Natural killer cell (primary cell): Measurements from ENCODE around the gene SLC19A2. TPM values are rescaled to one million over a fixed set of nuclear protein-coding genes. Genes with fewer than 3 reads are reported as not detected.

Source experiments
- ATAC-seq, 3 donors: fragments of 150-1000 bp in 2 of 3; fragments of 200-7000 bp in 1 of 3; cut with Tn5 transposase; 1 replicate in 1 of 3; 2 replicates in 2 of 3; pipeline ENCODE4 v1.10.0; 2021; ENCODE audit warnings: mild to moderate bottlenecking in 2 of 3, moderate library complexity in 2 of 3
- DNase-seq, 2 donors: peaks; one replicate each; pipeline versions ENCODE4 v3.0.0 to v3.0.0-alpha.2; 2013 to 2021; ENCODE audit warnings: mixed read lengths in 1 of 2
- H3K27ac ChIP-seq: one replicate; pipeline ENCODE4 v1.5.1; 2013; ENCODE audit warnings: mild to moderate bottlenecking, low read length
- H3K27me3 ChIP-seq: one replicate; pipeline ENCODE4 v1.6.1; 2013; ENCODE audit warnings: low read length; ENCODE audit not compliant: control insufficient read depth, insufficient read depth
- H3K36me3 ChIP-seq: one replicate; pipeline ENCODE4 v1.6.1; 2013; ENCODE audit warnings: low read length; ENCODE audit not compliant: control insufficient read depth, insufficient read depth
- H3K4me1 ChIP-seq: one replicate; pipeline ENCODE4 v1.6.1; 2013; ENCODE audit warnings: low read length; ENCODE audit not compliant: control insufficient read depth, insufficient read depth
- H3K4me3 ChIP-seq: one replicate; pipeline ENCODE4 v1.5.1; 2013; ENCODE audit warnings: low read length
- H3K9me3 ChIP-seq: one replicate; pipeline ENCODE4 v1.6.1; 2013; ENCODE audit warnings: low read length; ENCODE audit not compliant: control insufficient read depth, insufficient read depth
- H3K27ac Mint-ChIP-seq, 2 donors: one replicate each; pipeline ENCODE4 v1.8.0; 2022; ENCODE audit warnings: mild to moderate bottlenecking in 2 of 2, mixed read lengths in 2 of 2, moderate library complexity in 1 of 2
- H3K27me3 Mint-ChIP-seq, 2 donors: one replicate each; pipeline ENCODE4 v1.8.0; 2022; ENCODE audit warnings: low read depth in 2 of 2, mixed read lengths in 2 of 2
- H3K36me3 Mint-ChIP-seq: one replicate; pipeline ENCODE4 v1.8.0; 2022; ENCODE audit warnings: mixed read lengths
- H3K4me1 Mint-ChIP-seq, 2 donors: one replicate each; pipeline ENCODE4 v1.8.0; 2022; ENCODE audit warnings: mixed read lengths in 2 of 2
- H3K4me3 Mint-ChIP-seq: one replicate; pipeline ENCODE4 v1.8.0; 2022; ENCODE audit warnings: mild to moderate bottlenecking, moderate library complexity, mixed read lengths
- H3K9me3 Mint-ChIP-seq, 2 donors: one replicate each; pipeline ENCODE4 v1.8.0; 2022; ENCODE audit warnings: mixed read lengths in 2 of 2
- CTCF ChIP-seq: fragments of 200-600 bp; IDR thresholded peaks from one replicate; pipeline ENCODE4 v1.8.0; 2022; ENCODE audit warnings: antibody characterized with exemption
- WGBS: methylation state at CpG from one replicate; pipeline ENCODE4 v1.1.7; 2013; ENCODE audit warnings: missing lambda C conversion rate; ENCODE audit not compliant: insufficient coverage; 5-methylcytosine and 5-hydroxymethylcytosine counted together
- intact Hi-C: fragments of 100-400 bp; cut with micrococcal nuclease; formaldehyde crosslinking; loops from one replicate; pipeline ENCODE4 v1.14.2; 2022
- total RNA-seq, 4 donors: library from RNA; stranded (reverse); fragments of 120-200 nt in 1 of 4; gene quantifications; one replicate each; pipeline versions ENCODE4 v1.2.3 to v1.2.4, GENCODE V29; 2013 to 2022

SLC19A2 gene
- total RNA-seq, 3 donors from 2014 or later (not counting 1 experiment from before 2014, with no cell fraction given): 5.0 to 6.3 (median 5.3) TPM

- ATAC-seq: peak; percentile 55 to 80 (median 65)
- Mint-ChIP-seq H3K36me3 (peaks cover 14% of the 10 kb centered on the region), H3K4me1 (peaks cover 9 to 10% of the 10 kb centered on the region in 2 donors), H3K27me3 (peaks cover 63 to 91% of the 10 kb centered on the region in 2 donors), H3K4me3 (peak within 1 kb of the TSS; percentile 93), H3K27ac (peak within 1 kb of the TSS in 1 of 2 donors; percentile 87), H3K9me3 (peaks cover 0 to 2% of the 10 kb centered on the region in 2 donors)
- WGBS: 1% methylated on average over 29 of the region's 29 CpGs
- H3K36me3 ChIP-seq: no peaks in the 10 kb centered on the region
- peak in 1 of 2 donors; percentile 76 for DNase-seq
- H3K4me3 ChIP-seq: peak within 1 kb of the TSS; percentile 23
- TF ChIP-seq CTCF: no peak
- peaks cover 7% of the 10 kb centered on the region for H3K4me1 ChIP-seq
- peaks cover 41% of the 10 kb centered on the region for H3K27me3 ChIP-seq
- intact Hi-C loops: no loop called here
- no peaks in the 10 kb centered on the region for H3K9me3 ChIP-seq
- no peak within 1 kb of the TSS for H3K27ac ChIP-seq
Observed at GRCh38 chr1:169427081-169427641, 58.6 kb downstream of the SLC19A2 start, which contains the start of gene CCDC181. Gene CCDC181 (minus strand): TSS chr1:169427474. CDS start chr1:169424927, 2,547 bp downstream.

DNA sequence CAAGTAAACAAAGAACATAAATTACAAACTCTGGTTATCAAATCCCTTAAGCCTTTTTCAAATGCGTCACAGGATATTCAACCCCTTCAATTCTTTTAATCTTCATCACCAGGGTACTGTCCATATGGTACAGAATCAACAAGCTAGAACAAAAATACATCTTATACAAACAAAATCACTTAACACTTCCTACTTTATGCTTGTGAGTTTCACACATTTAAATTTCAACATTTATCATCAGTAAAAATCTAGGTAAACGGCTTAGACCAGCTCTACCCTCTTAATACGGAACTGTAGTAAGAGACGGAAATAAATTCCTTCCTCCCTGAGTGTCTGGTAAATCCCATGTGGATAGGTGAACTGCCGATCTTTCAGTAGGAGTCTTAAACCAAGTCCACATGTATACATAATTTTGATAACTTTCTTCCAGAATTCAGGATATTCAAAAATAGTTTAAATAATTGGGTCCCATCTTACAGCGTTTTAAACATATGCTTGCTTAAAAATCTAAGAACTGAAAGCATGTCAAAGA lies 59.5 kb downstream of the SLC19A2 start:
- H3K9me3 Mint-ChIP-seq: peaks cover 0 to 2% of the 10 kb centered on the region in 2 donors
- no peak overlapping the region for H3K4me3 Mint-ChIP-seq
- no peaks in the 10 kb centered on the region for H3K9me3 ChIP-seq
- peaks cover 67 to 91% of the 10 kb centered on the region in 2 donors for H3K27me3 Mint-ChIP-seq
- peaks cover 9 to 10% of the 10 kb centered on the region in 2 donors for H3K4me1 Mint-ChIP-seq
- no peak for ATAC-seq
- TF ChIP-seq CTCF: no peak
- H3K27me3 ChIP-seq: peaks cover 40% of the 10 kb centered on the region
- 93% methylated on average over 4 of the region's 6 CpGs for WGBS
- H3K36me3 Mint-ChIP-seq: peaks cover 7% of the 10 kb centered on the region
- H3K4me1 ChIP-seq: peaks cover 7% of the 10 kb centered on the region
- no peak overlapping the region for H3K27ac Mint-ChIP-seq
- H3K4me3 ChIP-seq: no peak overlapping the region
- no peak overlapping the region for H3K27ac ChIP-seq
- no peaks in the 10 kb centered on the region for H3K36me3 ChIP-seq
- intact Hi-C loops: no loop called here
- DNase-seq: no peak

- H3K9me3 ChIP-seq: no peaks in the 10 kb centered on the region
- H3K27me3 ChIP-seq: peaks cover 24% of the 10 kb centered on the region
- TF ChIP-seq CTCF: no peak
- H3K36me3 ChIP-seq: no peaks in the 10 kb centered on the region
- ATAC-seq (no peak), DNase-seq (no peak)
- no peak overlapping the region for H3K4me3 ChIP-seq
- H3K27me3 Mint-ChIP-seq: peaks cover 35 to 48% of the 10 kb centered on the region in 2 donors
- intact Hi-C loops: no loop called here
- peaks cover 7% of the 10 kb centered on the region for H3K36me3 Mint-ChIP-seq
- 93% methylated on average over 5 of the region's 5 CpGs for WGBS
- H3K27ac ChIP-seq: no peak overlapping the region
- no peaks in the 10 kb centered on the region for H3K9me3 Mint-ChIP-seq
- H3K4me1 ChIP-seq: no peaks in the 10 kb centered on the region
- H3K4me1 Mint-ChIP-seq: no peaks in the 10 kb centered on the region
- H3K4me3 Mint-ChIP-seq: no peak overlapping the region
- no peak overlapping the region for H3K27ac Mint-ChIP-seq
Observed at GRCh38 chr1:169421309-169421708, 64.4 kb downstream of the SLC19A2 start.
